HG03354 (cell line): Measurements from ENCODE around the gene CT47C1.

Source experiments
- ATAC-seq: cut with Tn5 transposase; IDR thresholded peaks from one replicate; pipeline ENCODE4 v1.9.1; 2021; ENCODE audit warnings: mild to moderate bottlenecking; ENCODE audit not compliant: unreplicated experiment, poor library complexity, severe bottlenecking

CT47C1 gene

DNA sequence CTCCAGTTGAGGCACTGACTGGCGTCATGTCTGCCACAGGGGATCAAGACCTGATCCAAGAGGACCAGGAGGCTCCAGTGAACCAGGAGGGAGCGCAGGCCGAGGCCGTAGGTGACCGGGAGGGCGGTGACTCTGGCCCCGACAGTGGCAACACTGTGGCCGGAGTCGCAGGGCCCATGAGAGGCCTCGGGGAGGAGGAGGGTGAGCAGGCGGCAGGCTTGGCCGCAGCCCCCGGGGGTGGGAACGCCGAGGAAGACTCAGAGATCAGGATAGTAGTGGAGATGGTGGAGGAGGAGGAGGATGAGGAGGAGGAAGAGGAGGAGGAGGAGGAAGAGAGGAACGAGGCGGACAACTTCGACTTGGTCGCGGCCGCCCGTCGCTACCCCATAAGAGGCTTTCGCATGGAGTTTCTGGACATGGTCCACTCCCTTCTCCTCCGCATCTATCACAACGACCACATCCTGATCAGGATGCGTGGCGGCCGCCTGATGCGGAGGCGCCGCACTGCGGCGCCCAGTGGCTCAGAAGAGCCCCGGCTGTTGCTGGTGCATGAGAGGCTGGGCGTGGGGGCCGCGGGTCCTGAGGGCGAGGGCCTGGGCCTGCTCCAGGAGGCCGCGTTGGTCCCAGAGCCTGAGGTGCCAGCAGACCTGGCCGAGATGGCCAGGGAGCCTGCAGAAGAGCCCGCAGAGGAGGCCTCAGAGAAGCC is 560 bp downstream of the CT47C1 start:
- no peak for ATAC-seq

DNA sequence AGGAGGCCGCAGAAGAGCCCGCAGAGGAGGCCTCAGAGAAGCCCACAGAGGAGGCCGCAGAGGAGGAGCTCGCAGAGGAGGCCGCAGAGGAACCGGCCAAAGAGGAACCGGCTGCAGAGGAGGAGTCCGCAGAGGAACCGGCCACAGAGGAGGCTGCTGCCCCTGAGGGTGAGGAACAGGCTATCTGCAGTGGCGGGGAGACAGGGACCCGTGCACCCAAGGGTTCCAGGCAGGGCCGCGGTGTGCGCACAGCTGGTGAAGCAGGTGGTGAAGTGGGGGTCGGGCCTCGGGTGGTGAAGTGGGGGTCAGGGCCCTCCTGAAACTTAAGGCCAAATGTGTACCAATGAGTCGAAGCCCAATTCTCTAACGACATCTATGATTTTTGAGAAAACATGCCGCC is 1.1 kb downstream of the CT47C1 start:
- ATAC-seq = no peak

DNA sequence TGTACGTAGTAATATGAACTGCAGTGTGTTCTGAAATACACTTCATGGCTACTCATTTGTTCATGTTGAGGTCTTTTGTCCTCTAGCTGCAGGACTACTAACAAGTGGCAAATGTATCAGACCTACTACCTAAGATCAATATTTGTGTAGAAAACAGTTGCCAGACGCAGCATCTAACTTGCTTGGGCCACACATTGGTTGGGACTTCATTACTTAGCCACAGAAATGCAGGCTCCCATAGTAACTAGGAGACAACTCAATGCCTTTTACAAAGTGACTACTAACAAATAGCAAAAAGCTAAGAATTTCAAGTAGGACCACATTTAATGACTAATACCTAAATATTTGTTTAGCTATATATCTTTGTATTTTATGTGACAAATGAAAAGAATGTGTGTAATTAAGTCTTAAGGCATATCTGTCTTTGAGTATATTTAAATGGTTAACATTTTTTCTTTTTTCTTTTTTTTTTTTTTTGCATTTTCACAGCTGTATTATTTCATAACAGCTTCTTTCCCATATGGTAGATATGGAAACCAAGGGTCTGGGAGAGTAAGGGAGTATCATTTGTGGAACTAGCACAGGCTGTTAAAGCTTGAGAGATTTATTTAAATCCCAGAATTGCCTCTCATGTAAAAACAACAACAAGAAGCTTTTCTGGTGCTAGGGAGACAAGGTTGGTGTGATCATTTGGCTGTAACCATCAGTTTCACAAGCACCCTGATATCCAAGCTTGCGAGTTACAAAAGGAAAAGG is 2.7 kb downstream of the CT47C1 start:
- no peak for ATAC-seq

DNA sequence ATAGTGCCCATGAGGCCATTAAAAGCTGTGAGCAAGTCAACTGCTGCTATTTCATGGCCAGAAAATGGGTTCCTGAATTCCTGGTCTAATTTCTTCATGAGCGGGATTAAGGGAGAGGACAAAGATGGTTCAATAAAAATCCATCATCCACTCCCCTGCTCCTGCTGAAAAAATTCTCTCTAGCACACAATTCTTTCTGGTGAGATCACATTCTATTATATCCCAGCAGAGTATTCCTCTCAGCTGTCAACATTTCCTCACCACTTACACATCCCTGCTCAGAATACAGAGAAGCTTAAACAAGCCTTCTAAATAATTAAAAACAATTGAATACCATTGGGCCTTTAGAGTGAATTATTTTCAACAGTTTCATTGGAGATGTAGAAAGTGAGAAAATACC is 9.5 kb downstream of the CT47C1 start:
- no peak for ATAC-seq

DNA sequence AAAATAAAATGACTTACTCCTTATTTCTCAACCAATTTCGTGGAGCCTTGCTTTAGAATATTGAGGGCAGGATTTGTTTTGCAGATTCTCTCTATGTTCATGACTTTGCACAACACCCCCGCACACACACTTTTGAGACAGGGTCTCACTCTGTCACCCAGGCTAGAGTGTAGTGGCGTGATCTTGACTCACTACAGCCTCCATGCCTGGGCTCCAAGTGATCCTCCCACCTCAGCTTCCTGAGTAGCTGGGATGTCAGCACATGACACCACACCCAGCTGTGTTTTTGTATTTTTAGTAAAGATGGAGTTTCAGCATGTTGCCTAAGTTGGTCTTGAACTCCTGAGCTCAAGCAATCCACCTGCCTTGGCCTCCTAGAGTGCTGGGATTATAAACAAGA is 12.0 kb downstream of the CT47C1 start:
- no peak for ATAC-seq

DNA sequence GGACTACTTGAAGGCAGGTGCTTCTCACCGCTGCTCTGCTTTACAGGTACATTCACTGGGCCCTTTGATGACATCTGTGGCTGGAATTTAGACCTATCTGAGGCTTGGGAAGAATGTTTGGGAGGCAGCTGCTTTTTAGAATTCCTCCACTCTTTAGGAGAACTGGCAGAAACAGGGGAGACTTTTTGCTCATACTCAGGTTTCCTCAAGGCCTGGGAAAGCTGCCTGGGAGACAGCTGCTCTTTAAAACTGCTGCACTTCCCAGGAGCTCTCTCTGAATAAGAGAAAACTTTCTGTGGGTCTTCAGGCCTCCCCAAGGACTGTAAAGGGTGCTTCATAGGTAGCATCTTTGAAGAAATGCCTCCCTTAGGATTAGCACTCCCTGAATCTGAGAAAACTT is 14.3 kb downstream of the CT47C1 start:
- no peak for ATAC-seq

DNA sequence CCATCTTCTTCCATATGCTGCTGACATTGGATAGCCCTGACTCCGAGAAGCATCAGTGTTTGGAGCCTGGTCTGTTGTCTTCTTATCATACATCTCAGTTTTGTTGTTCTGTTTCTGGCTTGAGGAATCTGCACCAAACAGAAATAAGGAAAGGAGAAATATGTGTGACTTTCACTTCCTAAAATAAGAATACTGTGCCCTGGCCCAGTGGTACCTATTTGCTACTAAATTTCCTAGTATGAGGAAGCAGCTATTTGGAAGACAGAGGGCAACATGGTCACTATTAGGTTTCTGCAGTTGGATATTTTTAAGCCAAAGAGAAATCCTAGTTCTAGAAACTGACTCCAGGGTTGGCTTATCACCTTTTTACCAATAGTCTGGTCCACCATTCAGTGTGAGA is 16.8 kb downstream of the CT47C1 start:
- no peak for ATAC-seq

DNA sequence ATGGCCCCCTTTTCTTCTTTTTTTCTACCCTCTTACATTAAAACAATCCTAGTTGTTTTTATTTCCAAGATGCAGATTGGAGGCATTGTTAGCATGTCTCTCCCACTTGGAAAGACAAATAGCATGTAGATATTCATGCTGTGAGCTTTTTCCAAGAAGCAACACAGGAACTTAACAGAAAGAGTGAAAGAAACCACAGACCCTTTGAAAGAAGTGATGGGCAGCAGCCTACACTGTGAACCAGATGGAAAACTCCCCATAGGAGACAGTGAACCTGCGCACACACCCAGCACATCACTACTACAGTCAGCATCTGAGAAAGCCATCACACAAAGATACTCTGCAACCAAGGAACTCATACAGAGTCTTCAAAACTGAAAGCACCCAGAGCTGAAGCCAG is 17.8 kb downstream of the CT47C1 start:
- no peak for ATAC-seq

DNA sequence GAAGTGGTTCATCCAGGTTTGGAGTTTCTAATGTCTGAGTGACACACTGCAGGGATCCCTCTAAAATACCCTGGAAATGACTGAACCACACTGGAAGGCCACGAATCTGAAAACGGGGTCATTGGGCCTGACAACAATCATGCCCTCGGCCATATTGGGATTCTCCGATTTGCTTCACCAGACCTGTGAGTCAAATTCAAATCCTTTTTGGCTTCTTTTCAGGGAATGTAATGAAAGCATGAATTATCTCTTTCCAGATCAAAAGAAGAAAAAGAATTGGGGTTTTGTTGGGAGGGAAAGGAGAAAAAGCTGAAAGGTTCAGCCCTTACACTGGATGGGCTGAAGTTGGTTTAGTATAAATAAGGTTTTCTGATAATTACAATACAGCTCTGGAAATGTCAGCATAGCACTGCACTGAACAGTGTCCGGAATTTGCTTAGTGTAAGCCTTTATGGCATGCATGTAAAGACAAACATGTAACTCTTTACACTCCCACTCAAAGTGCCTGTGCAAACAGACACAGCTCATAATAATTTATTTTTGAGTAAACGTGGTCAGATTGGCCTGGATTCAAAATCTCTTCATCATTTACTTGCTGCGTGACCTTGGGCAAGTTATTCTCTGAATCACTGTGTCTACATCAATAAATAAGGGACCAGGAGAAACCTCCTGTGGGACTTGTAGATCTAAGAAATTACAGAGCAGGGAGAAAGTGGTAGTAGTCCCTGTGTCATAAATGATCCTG is 21.4 kb downstream of the CT47C1 start:
- no peak for ATAC-seq

DNA sequence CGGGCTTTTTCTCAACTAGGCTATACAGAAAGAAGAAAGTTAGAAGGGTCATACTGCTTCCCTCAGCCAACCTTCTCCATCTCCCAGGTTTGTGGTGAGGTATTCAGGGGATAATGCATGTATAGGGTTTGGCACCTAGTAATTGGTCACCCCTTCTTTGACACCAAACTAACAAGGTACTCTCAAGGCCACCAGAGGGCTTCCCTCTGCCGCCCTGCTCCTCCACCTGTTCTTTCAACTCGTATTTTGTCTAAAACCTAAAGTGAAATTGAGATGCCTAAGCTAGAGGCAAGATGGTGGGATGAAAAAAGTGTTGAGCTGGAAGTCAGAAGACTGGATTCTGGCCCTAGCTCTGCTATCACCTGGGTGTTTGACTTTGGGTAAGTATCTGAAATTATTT is 22.0 kb downstream of the CT47C1 start:
- no peak for ATAC-seq

DNA sequence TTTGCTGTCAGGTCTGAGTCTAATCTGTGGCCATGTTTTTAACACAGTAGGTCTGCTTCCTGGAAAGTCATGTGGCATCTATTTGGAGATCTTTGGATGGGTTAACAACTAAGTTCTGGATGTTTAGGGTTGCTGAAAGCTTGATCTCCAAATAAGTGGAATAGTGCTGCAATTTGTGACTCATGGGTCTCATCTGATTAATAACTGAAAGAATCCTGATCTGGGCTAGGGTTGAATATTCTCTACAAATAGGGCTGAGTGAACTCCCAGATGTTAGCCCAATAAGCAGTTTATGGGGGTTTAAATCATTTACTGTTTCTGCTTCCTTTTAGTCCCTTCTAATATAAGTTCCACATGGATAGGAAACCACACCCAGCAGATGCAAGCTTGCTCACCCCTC is 23.1 kb downstream of the CT47C1 start:
- no peak for ATAC-seq

DNA sequence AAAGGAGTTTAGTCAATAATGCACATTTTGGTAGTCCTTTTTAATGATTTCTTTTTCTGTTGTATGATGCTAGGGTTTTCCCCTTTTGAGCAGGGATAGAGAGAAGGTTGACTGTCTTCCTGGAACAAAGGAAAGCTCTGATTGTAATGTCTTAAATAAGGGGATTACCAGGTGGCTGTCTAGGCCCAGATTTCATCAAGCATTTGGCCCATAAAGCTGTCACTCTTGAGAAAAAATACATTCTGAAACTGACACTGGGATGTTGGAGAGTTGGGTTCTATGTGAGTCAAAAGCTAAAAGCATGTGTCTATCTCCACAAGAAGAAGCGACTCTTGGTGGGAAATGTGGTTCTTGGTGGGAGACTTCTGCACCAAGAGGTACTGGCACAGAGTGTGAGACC is 28.4 kb downstream of the CT47C1 start:
- no peak for ATAC-seq

DNA sequence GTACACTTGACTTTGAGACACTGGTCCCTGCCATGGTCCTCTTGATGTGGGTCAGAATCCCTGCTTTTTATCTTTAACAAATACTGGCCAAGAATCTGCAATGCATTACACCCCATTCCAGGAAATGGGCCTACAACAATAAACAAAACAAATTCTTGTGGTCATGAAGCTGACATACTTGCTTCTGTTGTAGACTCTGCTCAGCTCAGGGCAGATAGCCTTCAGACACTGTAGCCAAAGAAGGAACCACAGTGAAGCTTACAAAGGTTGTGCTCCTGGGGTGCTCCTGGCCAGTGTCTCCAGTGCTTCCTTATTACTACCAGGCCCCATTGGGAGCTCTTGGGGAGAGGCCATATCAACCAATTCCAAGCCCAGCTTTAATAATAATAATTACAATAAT is 33.0 kb downstream of the CT47C1 start:
- no peak for ATAC-seq

DNA sequence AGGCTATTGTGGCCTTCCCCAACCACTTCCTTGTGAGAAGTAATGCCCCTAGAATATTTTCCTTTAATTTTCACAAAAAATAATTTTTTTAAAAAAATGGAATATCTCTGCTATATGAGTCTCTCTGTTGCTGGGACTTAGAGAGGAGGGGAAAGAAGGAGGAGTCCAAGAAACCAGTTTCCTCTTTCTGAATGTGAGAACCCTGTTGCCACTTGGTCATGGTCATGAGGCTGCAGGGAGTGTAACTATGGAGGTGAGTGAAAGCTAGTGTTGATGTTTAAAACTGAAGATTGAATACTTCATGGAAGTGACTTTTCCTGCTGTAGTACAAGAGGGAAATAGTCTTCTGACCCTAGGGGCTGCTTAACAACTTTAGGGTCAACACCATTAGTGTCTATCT is 34.4 kb downstream of the CT47C1 start:
- ATAC-seq = no peak

DNA sequence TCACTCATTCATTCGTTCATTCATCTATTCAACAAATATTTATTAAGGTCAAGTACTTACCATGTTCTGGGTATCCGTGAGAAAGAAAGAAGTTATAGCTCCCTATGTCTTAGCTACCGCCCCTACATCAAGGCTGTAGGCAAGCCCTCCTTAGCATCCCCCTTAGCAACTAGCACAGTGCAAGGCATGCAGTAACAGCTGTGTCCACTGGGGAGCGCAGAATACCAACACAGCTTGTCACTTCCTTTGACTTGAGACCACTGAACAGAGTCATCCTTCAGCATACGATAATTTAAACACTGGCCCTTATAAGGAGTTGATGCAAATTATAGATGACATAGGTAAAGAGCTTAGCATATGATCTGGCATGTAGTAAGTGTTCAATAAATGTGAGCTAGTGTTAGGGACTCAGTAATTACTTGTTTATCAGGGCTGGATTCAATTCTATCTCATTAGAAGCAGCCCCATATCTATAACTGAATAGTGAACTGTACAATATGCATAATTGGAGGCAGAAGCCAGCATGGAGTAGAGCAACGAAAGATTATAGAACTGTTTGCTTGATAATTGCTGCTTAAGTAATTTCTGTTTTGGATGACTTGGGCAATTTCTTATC is 46.1 kb downstream of the CT47C1 start:
- ATAC-seq = peak; percentile 98

DNA sequence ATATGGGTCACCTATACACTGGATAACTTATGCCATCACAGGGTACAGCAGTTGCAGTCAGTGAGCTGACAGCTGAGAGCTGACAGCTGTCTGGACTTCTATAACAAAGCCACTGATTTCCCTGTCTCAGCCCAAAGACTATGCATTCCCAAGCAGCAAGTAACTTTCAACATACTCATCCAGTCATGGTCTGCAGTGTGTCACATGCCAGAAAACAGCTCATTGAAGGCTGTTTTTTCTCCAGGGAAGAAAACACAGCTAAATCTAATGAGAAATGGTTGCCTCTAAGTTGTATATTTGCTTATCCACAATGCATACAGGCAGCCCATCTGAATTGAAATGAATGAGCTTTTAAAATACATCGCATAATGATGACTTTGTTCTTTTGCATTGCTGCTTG is 48.5 kb downstream of the CT47C1 start:
- no peak for ATAC-seq
